SU-DHL-6 (cell line): ENCODE results near the gene ARHGEF3.

Source experiments
- CTCF ChIP-seq: fragments of 200-600 bp; sonication (generic); IDR thresholded peaks from one replicate; pipeline ENCODE4 v1.5.1; 2017; ENCODE audit warnings: antibody characterized with exemption, mild to moderate bottlenecking, low read length, moderate library complexity; ENCODE audit not compliant: insufficient read depth, poor library complexity, severe bottlenecking
- EZH2phosphoT487 ChIP-seq: fragments of 200-600 bp; sonication (generic), shearing (Covaris generic); conservative IDR thresholded peaks from 2 replicates; pipeline ENCODE4 v1.6.1; 2018; ENCODE audit warnings: mild to moderate bottlenecking, antibody characterized with exemption, low read length, moderate library complexity, mixed read lengths

GRCh38 chr3:56694867-56695683 lies 106.7 kb downstream of the ARHGEF3 start:
- TF ChIP-seq EZH2phosphoT487 = no peak
- no peak for TF ChIP-seq CTCF
